Inflammatory macrophage (primary cell): ENCODE data around the gene NKD2.
"Not testable (repeated sequence)": the region's sequence is repeated elsewhere in the genome, so short reads cannot be mapped to it uniquely, and the experiment has no call there.

Source experiments
- DNase-seq, 2 donors: peaks; one replicate each; pipeline ENCODE4 v3.0.0-alpha.2; 2020 to 2022
- total RNA-seq, 18 experiments: gene quantifications; one replicate each; lab custom pipeline; 2026; ENCODE audit warnings: mixed read lengths in 6 of 18, inconsistent platforms in 2 of 18; lab: John Stamatoyannopoulos, UW

Gene NKD2, protein sequence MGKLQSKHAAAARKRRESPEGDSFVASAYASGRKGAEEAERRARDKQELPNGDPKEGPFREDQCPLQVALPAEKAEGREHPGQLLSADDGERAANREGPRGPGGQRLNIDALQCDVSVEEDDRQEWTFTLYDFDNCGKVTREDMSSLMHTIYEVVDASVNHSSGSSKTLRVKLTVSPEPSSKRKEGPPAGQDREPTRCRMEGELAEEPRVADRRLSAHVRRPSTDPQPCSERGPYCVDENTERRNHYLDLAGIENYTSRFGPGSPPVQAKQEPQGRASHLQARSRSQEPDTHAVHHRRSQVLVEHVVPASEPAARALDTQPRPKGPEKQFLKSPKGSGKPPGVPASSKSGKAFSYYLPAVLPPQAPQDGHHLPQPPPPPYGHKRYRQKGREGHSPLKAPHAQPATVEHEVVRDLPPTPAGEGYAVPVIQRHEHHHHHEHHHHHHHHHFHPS
- total RNA-seq: 0 to 0.16 (median 0) reads per million in 18 experiments

DNA sequence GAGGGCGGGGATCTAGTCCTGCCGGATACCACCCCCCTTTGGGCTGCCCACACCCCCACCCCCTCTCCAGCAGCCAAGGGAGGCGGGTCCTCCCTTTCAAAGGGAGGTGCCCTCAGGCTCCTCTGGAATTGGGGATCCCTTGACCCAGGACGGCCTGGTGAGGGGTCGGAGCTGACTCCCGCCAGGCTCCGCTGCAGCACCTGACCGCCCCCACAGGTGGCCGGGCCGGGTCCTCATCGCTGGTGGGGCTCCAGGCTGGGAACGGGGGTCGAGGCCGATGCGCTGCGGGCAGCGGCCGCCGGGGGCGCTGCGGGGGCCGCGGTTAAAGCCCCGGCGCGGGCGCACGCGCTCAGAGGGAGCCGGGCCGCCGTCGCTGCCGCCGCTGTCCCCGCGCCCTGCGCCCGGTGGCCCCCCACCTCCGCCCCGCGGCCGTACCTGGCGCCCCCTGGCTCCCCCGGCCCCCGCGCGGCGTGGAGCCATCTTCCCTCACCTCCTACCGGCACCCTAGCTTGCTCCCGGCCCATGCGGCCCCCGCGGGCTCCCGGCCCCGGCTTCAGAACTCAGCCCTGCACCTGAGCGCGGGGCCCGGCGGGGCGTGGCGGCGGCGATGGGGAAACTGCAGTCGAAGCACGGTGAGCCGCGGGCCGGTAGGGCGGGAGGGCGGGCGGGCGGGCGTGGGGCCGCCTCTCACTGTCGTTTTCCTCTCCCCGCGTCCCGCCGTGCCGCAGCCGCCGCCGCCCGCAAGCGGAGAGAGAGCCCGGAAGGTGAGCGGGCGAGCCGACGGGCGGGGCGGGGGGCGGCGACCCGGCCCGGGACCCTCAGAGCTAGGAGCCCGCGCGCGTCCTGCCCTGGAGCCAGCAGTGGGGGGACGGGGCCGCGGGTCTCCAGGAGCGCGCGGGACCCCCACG lies at the start of gene NKD2:
Gene NKD2, plus strand, starts transcription at position 352 of the 908 bp plus-strand sequence. Its CDS starts 256 bp downstream, at position 608.
- DNase-seq: no peak

DNA sequence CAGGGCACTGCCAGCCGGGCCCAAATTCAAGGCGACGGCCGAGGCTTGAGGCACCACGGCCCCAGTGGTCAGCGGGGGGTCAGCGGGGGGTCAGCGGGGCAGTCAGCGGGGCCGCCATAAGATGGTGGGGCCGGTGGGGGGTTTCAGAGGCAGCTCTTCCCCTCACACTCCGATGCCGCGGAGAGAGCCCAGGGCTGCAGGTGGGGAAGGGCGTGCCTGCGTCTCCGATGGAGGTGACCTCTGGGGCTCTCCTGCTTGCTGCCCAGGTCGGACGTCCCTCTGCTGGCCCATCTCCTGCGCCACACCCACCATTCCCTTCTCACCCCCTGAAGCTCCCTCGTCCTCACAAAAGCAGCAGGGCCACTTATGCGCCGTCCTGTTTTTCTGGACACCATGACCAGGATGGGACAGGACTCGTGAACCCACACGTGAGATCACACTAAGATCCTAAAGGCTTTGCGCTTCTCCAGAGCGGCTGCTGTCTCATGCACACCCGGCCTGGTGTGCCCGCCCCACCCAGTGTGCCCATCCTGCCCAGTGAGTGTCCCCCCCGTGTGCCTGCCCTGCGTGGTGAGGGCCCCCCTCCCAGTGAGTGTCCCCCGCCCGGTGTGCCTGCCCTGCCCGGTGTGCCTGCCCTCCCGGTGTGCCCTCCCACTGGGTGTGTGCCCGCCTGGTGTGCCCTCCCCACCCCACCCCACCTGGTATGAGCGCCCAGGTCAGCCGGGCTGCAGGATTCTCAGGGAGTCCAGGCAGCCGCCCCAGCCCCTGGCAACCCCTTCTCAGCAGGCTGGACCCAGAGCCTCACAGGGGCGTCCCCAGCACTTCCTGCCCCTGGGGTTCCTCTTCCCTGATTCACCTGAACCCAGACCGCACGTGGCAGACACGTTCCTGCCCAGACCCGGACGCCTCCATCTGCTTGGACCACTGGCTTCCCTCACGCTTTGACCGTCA lies 48.7 kb upstream of the NKD2 start:
- no peak for DNase-seq

DNA sequence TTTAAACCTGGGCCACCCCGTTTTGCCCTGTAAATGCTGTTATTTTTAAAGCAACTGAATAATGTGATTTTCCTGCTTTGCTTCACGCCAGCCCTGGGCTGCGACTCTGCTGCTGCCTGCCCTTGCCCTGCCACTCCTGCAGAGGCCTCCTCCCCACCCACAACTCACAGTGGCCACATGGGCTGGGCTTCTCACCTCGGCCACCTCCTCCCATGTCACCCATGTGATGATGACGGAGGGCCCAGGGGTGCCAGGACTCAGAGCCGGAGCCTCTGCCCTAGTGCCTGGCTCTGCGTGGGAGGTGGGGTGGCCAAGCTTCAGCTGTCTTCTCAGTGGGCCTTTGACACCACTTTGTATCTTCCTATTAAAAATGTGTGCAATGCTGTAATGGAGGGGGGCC lies 48.1 kb upstream of the NKD2 start:
- DNase-seq: no peak

DNA sequence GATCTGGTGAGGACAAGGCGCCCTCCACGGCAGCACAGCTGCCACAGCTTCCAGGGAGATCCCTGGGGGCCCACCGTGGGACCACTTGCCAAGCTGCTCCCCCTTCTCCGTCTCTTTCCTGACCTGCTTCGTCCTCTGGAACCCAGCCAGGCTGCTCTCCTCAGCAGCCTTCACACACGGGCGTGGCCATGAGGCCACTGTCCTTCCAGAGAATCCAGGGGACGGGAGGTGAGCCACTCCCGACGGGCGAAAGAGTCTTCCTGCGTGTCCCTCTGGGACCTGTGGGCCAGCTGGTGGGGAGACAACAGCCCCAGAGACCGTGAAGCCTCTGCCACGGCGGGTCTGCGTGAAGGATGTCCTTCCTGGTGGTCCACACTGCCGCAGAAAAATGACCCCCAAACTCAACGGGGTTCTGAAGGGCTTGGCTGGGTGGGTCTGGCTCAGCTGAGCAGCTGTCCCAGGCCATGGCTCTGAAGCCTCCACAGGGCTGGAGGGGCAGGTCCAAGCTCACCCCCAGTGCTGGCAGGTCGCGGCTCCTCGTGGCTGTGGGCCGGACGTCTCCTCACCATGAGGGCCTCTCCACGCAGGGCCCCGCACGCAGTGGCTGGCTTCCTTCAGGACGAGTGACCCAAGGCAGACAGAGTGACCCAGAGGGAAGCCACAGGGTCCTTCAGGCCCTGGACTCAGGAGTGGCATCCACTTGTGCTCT lies 47.4 kb upstream of the NKD2 start:
- DNase-seq: no peak

DNA sequence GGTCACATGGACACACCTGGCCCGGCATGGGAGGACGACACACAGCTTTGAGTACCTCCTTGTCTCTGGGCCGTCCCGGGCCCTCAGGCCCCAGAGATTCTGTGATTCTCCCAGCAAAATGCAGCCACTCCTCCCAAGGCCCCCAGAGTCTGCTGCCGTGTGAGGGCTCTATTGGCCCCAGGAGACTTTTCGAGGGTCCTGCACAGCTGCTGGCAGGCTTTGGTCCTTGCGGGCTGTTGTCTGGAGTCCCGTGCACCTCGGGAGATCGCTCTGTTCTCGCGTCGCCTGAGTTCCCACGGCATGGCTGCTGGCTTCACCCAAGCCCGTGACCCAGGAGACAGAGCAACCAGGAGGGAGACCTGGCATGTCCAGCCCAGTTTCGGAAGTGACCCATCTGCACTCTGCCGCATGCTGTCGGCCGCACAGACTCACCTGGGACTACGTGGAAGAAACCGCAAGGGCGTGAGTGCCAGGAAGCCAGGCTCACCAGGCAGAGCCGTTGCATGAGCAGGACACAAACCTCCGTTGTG lies 46.8 kb upstream of the NKD2 start:
- no peak for DNase-seq

DNA sequence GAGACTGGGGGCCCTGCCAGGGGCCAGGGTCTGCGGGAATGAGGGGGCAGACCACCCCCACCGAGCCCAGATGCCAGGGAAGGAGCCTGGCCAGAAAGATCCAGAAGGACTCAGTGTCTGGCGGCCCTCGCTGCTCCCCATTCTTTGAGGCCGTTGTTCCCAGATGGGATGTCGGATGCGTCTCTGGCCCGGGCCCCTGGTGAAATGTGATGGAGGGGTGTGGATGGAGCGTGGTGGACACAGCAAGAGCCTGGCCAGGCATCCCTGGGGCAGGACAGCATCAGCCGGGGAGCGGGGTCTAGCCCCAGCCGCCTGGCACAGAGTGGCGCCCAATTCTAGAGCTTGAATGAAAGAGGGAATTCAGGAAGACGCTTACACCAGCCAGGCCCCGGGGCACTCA lies 46.2 kb upstream of the NKD2 start:
- DNase-seq: no peak

DNA sequence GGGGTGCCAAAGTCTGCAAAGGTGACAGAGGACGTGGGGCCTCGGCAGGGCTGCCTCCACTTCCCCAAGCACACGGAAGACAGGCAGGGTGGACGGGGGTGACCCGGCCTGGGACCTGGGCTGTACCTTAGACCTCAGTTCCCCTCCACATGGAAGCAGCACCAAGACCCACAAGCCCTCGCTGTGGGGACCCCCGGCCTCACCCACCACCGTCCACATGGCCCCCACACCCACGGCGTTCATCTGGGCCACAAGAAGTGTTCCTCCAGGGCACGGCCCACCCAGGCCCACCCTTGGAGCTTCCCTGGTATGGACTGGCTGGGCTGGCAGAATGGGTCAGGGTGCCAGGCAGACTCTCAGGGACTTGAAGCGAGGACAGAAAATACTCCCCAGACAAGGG lies 45.8 kb upstream of the NKD2 start:
- DNase-seq: no peak

DNA sequence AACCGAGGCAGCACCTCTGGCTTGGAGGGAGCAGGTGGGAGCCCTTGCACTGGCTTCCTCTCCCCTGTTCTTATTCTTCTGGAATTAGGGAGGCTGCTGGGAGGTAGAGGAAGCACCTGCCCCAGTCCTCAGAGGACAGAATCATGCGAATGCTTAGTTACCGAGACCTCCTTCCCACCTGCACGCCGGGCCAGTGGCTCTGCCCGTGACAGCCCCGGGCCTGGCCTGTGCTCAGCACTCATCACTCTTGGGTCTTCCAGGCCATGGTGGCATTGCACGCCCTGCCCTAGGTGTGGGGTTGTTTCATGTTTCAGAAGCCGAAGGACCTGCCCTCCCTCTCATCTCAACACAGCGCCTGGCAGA lies 45.3 kb upstream of the NKD2 start:
- no peak for DNase-seq

DNA sequence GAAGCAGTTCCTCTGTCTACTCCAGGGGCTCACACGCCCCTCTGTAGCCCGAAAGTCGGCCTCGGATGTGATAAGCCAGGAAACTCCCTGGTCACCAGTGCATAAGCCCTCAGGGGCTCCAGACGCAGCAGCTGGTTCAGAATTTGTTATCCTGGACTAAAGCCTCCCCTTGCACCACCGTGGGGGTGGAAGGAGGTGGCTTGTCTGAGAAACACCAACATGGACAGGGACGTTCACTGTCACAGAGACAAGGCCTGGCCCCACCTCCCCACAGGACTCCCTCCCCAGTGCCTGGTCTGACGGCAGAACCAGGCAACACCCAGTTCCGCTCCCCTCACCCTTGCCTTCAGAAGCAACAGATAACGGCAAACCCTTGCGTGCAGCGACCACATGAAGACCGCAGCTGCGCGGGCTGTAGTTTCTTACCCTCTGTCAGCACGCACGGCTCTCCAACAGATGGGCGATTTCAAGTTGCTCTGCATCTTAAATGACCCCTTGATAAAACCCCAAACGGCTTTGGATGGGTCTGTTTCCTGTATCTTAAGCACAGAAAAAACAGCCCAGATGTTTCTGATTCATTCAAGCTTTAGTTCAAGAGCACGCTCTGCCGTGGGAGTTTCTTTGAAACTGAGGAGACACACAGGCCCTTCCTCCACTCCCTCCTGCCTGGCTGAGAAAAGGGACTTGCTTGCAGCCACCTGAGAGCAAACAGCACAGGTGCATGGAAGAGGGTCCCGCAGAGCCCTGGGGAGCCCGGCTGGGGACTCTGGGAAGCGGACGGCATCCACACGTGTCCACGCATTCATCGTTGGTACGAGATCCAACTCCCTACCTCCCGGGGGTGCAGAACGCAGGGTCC lies 44.7 kb upstream of the NKD2 start:
- DNase-seq: no peak

DNA sequence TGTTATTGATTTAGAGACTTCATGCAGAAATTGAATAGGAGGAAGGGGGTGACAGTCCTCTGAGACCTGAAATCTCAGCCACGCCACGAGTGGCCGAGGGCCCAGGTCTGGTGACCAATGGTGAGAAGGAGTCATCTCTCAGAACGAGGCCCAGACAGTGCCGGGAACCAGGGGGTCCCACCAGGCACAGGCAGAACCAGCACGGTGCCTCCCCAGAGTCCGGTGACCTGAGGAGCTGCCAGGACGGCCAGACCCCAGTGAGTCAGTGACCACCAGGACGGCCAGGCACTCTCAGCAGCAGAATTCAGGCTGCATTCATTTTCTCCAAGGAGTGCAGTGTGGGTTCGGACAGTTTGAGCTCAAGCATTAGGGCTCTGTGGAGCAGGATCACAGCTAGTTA lies 43.8 kb upstream of the NKD2 start:
- no peak for DNase-seq

DNA sequence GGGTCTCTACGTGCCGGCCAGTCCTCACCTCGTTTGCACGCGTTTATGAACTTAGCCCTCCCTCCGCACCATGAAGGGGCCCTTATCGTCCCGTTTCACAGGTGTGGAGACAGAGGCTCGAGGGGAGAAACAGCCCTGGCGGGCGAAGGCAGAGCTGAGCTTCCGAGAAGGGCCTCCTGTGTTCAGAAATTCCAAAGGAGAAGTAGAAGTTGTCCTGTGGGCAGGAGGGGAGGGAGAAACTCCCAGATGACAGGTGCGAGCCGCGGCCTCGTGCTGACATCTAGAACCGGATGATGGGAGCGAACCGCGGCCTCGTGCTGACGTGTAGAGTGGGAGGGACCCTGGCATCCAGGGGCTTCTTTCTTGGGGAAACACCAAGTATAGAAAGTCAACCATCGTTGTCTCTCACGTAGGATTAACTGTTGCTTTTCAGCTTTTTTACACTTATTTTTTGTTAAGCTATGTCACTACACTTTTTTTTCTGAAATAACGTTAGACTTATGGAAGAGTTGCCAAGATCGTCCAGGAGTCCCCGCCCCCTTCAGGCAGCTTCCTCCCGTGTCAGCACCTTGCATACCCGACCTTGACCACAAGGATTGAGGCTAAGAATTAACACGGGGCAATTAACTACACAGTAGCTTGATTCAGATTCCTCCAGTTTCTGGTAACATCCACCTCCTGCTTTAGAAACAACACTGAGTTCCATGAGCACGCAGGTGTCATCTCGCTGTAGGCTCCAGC lies 42.8 kb upstream of the NKD2 start:
- no peak for DNase-seq

DNA sequence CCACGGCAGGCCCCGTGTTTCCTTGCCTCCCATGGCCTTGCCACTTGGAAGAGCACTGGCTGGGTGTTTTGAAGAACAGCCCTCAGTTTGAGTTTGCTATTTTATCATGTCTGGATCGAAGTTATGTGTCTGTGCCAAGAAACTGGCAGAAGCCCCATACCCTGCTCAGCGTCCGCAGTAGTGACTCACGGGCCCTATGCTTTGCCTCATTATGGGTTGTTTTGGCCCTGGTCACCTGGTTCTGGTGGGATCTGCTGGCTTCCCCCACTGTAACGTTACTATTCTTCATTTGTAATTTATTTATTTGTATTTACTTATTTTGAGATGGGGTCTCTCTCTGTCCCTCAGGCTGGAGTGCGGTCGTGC lies 42.3 kb upstream of the NKD2 start:
- DNase-seq: no peak

DNA sequence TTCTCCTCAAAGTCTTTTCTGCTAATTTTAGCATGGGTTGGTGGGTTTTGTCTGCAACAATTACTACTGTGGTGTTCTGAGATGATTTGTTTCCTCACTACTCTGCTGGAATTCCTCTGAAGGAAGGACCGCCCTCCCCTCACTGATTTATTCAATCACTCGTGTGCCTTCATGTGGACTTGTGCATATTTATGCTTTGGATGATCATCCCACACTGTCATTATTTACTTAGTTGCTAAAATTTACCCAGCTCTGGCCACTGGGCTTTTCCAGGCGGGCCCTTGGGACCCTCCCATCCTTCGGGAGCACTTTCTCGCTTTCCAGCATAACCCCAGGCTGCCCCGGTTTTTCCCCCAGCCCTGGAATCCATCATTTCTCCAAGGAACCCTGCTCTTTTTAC lies 41.7 kb upstream of the NKD2 start:
- DNase-seq: no peak

DNA sequence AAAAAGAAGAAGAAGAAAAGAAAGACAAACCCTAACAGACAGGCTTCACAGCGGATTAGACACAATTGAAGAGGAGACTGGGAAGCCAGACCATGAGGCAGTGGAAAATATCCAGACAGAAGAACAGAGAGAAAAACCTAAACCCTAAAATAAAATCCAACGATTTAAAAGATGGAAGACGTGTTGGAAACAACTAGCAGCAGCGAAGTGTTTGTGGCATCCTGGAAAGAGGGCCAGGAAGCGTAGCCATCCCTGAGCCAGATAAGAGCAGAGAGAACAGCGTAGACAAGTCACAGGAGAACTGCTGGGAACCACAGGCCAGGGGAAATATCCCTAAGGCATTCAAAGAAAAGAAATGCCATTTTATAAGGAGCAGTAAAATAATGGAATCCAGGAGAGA lies 39.7 kb upstream of the NKD2 start:
- DNase-seq: no peak

DNA sequence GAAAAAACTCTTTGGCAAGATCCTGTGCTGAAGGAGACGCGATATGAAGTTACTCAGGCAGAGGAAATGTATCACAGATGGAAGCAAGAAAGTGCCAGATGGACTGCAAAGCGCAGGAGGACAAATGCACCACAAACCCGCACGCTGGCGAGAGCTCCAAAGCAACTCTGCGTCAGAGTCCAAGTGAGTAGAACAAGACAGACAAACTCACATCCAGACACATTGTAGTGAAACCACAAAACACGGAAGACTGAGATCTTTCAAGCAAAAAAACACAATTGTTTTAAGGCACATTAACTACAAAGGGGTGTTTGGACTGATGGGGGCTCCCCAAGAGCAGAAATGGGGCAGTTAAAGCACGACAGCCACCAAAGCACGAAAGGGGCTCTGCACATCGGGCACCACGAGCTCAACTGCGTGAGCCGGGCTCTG lies 39.2 kb upstream of the NKD2 start:
- DNase-seq: no peak

DNA sequence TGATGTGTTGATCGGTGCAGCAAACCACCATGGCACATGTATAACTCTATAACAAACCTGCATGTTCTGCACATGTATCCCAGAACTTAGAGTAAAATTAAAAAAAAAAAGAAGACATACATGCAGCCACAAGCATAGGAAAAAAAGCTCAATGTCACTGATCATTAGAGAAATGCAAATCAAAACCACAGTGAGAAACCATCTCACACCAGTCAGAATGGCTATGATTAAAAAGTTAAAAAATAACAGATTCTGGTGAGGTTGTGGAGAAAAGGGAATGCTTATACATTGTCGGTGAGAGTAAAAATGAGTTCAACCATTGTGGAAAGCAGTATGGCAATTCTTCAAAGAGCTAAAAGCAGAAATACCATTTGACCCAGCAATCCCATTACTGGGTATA lies 36.0 kb upstream of the NKD2 start:
- not testable (repeated sequence) for DNase-seq

DNA sequence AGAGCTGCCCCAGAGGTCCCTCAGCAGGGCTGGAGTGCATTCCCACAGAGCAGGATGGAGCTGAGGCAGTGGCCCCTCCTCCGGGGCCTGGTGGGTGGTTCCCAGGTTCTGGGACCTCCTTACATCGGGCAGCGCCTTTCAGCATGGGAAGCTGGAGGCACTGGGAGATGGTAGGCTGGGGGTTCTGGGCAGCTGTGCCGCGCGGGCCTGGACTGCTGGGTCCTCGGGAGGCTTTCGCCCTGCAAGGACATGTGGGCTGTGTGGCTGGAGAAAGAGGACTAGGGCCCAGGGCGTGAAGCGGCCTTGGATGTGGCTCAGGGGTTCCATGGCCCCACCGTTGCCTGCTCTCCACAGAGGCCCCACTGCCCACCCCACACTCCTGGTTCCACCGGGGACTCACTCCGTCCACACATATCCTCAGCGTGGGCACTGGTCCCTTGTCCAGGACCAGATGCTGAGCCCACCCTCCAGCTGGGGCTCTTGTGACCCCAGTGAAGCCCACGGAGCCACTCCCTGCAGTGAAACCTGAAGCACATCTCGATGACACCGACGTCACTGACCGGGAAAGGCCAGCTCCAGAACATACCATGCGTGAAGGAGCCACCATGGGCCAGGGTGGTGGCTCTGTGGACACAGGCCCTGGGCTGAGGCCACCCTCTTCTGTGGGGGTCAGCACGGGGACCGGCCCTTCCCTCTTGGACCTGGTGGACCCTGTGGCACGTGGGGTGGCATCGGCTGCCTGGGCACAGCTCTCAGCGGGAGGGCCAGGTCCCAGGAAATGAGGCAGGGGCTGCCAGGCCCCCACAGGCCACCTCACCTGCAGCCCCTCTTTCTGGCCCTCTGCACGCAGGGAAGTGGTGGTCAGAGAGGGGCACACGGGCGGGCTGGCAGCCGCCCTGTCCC lies 31.5 kb upstream of the NKD2 start:
- no peak for DNase-seq

DNA sequence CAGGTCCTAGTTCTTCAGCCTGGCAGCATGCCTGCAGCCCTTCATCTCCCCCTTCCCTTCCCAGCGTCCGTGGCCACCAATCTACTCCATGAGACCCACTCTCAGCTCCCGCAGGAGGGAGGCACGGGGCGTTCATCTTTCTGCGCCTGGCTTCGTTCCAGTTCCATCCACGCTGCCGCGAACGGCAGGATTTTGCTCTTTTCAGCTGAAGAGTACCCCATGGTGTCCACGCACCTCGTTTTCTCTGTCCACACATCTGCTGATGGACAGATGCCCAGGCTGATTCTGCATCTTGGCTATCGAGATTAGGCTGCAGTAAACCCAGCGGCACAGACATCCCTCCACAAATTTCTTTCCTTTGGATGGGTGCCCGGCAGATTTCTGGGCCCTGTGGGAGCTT lies 30.5 kb upstream of the NKD2 start:
- no peak for DNase-seq

DNA sequence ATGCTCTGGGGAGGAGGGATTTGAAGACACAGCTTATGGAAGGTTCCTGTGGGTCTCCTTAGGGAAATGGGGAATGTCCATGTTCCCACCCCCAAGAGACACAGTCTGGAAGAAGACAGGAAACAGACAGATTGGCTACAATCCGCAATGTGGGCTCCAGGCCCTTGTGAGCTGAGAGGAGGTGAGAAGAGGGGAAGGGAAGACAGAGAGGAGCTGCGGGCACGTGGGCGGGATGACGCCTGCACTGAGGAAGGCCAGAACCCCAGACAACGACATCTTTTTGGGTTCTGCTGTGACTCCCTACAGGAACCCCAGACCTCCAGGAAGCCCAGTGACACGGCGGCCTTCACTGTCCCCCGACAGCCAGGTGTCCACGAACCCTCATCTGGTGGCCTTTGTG lies 29.9 kb upstream of the NKD2 start:
- DNase-seq: no peak
